Hypothalamus (tissue), 51 donors: ENCODE data around the gene USP20.

ENCODE experiments used
- DNase-seq, 51 donors: peaks; one replicate each; lab custom pipeline; 2025; lab: John Stamatoyannopoulos, UW

Gene USP20

GRCh38 chr9:129871046-129871445 is 35.8 kb downstream of the USP20 start:
- DNase-seq = no peak

GRCh38 chr9:129873563-129874190 is 38.4 kb downstream of the USP20 start:
- no peak for DNase-seq

GRCh38 chr9:129874261-129875101 is 39.2 kb downstream of the USP20 start:
- no peak for DNase-seq

GRCh38 chr9:129875181-129875611 is 39.9 kb downstream of the USP20 start:
- DNase-seq = no peak

- DNase-seq = no peak
Measured at GRCh38 chr9:129875687-129876395, 40.6 kb downstream of the USP20 start.

GRCh38 chr9:129876815-129877214 is 41.6 kb downstream of the USP20 start:
- no peak for DNase-seq

GRCh38 chr9:129878291-129878690 is 43.0 kb downstream of the USP20 start:
- DNase-seq = no peak

GRCh38 chr9:129879103-129879699 is 43.9 kb downstream of the USP20 start:
- no peak for DNase-seq

GRCh38 chr9:129879991-129880653 is 44.9 kb downstream of the USP20 start:
- no peak for DNase-seq

- DNase-seq = peak in 2 of 51 donors; percentile 21 to 32
Measured at GRCh38 chr9:129880654-129881546, 45.6 kb downstream of the USP20 start.

- DNase-seq = no peak
Measured at GRCh38 chr9:129881547-129882324, 46.5 kb downstream of the USP20 start.

GRCh38 chr9:129884220-129885017 is 49.2 kb downstream of the USP20 start:
- peak in 44 of 51 donors; percentile 21 to 81 (median 61) for DNase-seq

GRCh38 chr9:129885018-129885669 is 49.9 kb downstream of the USP20 start:
- DNase-seq = peak in 7 of 51 donors; percentile 13 to 49 (median 45)

GRCh38 chr9:129885670-129886106 is 50.4 kb downstream of the USP20 start:
- peak in 50 of 51 donors; percentile 25 to 91 (median 75) for DNase-seq

- peak in 26 of 51 donors; percentile 13 to 63 (median 38) for DNase-seq
Measured at GRCh38 chr9:129886226-129887174, 51.2 kb downstream of the USP20 start.
